A673 (cell line): Measurements from ENCODE around the gene EHD4. TPM values are rescaled to one million over a fixed set of nuclear protein-coding genes. Genes with fewer than 3 reads are reported as not detected.

Source experiments
- BruUV-seq: library from RNA; stranded (reverse); fragments of 400-500 nt; replicated peaks from 2 replicates; lab custom pipeline; 2021; lab: Mats Ljungman, UMichigan
- CTCF ChIA-PET: fragments of 300-600 bp; sonication (Branson Sonifier 250); formaldehyde crosslinking; loops from one replicate; lab custom pipeline; 2022; ENCODE audit warnings: antibody characterized with exemption; lab: Charles Lee
- POLR2A ChIA-PET: fragments of 300-600 bp; sonication (Branson Sonifier 250); formaldehyde crosslinking; loops from one replicate; lab custom pipeline; 2022; ENCODE audit warnings: antibody characterized with exemption; ENCODE audit not compliant: low non-redundant PET; lab: Charles Lee
- DNase-seq: peaks from one replicate; pipeline ENCODE4 v3.0.0-alpha.2; 2015; ENCODE audit warnings: low spot score
- H3K27ac ChIP-seq: fragments of 200-600 bp; sonication (generic); 2 replicates; pipeline ENCODE4 v1.5.1; 2016; ENCODE audit warnings: mixed run types, low read depth, mild to moderate bottlenecking, mixed read lengths, antibody characterized with exemption, low read length; ENCODE audit not compliant: poor library complexity, severe bottlenecking
- H3K27me3 ChIP-seq: fragments of 200-600 bp; sonication (generic); replicated peaks from 2 replicates; pipeline ENCODE4 v1.6.1; 2017; ENCODE audit warnings: mixed run types, low read depth, mild to moderate bottlenecking, mixed read lengths, antibody characterized with exemption, low read length; ENCODE audit not compliant: insufficient read depth, poor library complexity
- H3K36me3 ChIP-seq: fragments of 200-600 bp; sonication (generic); 2 replicates; pipeline ENCODE4 v1.6.1; 2016; ENCODE audit warnings: mixed run types, mild to moderate bottlenecking, mixed read lengths, antibody characterized with exemption, low read length; ENCODE audit not compliant: insufficient read depth, poor library complexity, severe bottlenecking
- H3K4me1 ChIP-seq: fragments of 200-600 bp; sonication (generic); 2 replicates; pipeline ENCODE4 v1.6.1; 2017; ENCODE audit warnings: mixed run types, mild to moderate bottlenecking, mixed read lengths, antibody characterized with exemption, low read length; ENCODE audit not compliant: insufficient read depth, poor library complexity, severe bottlenecking
- H3K4me3 ChIP-seq: fragments of 200-600 bp; sonication (generic); 2 replicates; pipeline ENCODE4 v1.5.1; 2016; ENCODE audit warnings: low read depth, mixed run types, mild to moderate bottlenecking, mixed read lengths, low read length; ENCODE audit not compliant: poor library complexity, severe bottlenecking
- H3K9me3 ChIP-seq: fragments of 200-600 bp; sonication (generic); 2 replicates; pipeline ENCODE4 v1.6.1; 2016; ENCODE audit warnings: mixed run types, low read depth, mild to moderate bottlenecking, mixed read lengths, antibody characterized with exemption, low read length; ENCODE audit not compliant: poor library complexity, severe bottlenecking
- CTCF ChIP-seq: fragments of 300-800, 200-600 bp; sonication (generic); conservative IDR thresholded peaks from 2 replicates; pipeline ENCODE4 v1.5.1; 2017; ENCODE audit warnings: low read depth, mild to moderate bottlenecking, antibody characterized with exemption, low read length, moderate library complexity, mixed read lengths
- EZH2 ChIP-seq: fragments of 200-600 bp; sonication (generic); IDR thresholded peaks from 2 replicates; pipeline ENCODE4 v1.6.1; 2017; ENCODE audit warnings: borderline replicate concordance, low read depth, mild to moderate bottlenecking, mixed read lengths, antibody characterized with exemption, low read length; ENCODE audit not compliant: poor library complexity, severe bottlenecking
- intact Hi-C: fragments of 100-400 bp; cut with micrococcal nuclease; formaldehyde crosslinking; loops from one replicate; pipeline ENCODE4 v1.10.0; 2022; ENCODE audit not compliant: unreplicated experiment
- total RNA-seq: library from RNA; stranded (reverse); gene quantifications from 2 replicates; pipeline ENCODE4 v1.2.3, GENCODE V29; 2021

The EHD4 gene
- total RNA-seq, 1 experiment from 2014 or later, result 29.4 TPM

GRCh38 chr15:41901431-41901830 is 70.9 kb downstream of the EHD4 start:
- intact Hi-C loops, result loop anchor here (5.0 to 10.0 kb wide), 2 partner anchors 347 to 434 kb away; partner anchors contain the start of gene TYRO3
- TF ChIP-seq EZH2 (no peak), CTCF (no peak)
- Histone ChIP-seq H3K27me3 (no peaks in the 10 kb centered on the region), H3K9me3 (no peaks in the 10 kb centered on the region), H3K27ac (no peak overlapping the region), H3K4me3 (no peak overlapping the region), H3K4me1 (no peaks in the 10 kb centered on the region), H3K36me3 (peaks cover 2% of the 10 kb centered on the region)
- no peak for DNase-seq
- no TSS peak for BruUV-seq
- CTCF ChIA-PET, result no interaction called here
- POLR2A ChIA-PET, result no interaction called here

DNA sequence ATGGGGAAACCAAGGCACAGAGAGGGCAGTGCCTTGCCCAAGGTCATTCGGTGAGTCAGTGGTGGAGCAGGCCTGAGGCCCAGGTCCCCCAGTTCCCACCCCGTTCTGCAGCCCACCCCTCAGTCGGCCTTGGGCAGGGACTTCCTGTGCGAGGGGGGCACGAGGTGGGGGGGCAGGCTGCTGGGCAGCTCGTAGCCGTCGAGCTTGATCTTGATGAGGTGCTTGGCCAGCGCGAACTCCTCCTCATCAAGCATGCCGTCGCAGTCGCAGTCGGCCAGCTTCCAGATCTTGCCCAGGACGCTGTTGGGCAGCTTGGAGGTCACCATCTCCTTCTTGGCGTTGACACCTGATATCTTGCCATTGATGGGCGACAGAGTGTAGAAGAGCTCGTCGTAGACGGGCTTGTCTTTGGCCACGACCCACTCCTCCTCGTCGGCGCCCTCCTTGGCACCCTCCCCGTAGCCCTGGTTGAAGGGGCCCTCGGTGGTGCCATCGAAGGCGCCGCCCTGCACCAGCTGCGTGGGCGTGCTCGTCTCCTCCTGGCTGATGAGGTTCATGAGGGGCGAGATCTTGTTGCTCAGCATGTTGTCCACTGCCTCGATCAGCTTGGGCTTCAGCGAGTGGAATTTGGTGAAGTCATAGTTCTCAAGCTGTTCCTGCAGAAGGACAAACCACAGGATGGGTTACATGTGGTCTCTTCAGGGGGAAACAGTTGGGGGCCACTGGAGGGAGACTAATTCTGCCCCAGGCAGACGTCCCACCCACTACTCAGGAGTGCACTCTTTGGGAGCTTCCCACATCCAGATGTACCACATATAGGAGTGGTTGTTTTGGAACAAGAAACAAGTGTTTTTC is 71.6 kb downstream of the EHD4 start:
- no peak for TF ChIP-seq EZH2
- TF ChIP-seq CTCF, result no peak
- Histone ChIP-seq H3K4me3 (no peak overlapping the region), H3K36me3 (no peaks in the 10 kb centered on the region), H3K9me3 (no peaks in the 10 kb centered on the region), H3K27me3 (no peaks in the 10 kb centered on the region), H3K4me1 (no peaks in the 10 kb centered on the region), H3K27ac (no peak overlapping the region)
- CTCF ChIA-PET, result interaction anchor here (0.6 kb wide), 1 partner anchor 205 kb away, joined by 3 read pairs; no protein-coding TSS in a partner anchor
- POLR2A ChIA-PET, result no interaction called here
- intact Hi-C loops, result loop anchor here (5.0 to 10.0 kb wide), 2 partner anchors 346 to 433 kb away; partner anchors contain the start of gene TYRO3
- no TSS peak for BruUV-seq
- DNase-seq, result no peak

DNA sequence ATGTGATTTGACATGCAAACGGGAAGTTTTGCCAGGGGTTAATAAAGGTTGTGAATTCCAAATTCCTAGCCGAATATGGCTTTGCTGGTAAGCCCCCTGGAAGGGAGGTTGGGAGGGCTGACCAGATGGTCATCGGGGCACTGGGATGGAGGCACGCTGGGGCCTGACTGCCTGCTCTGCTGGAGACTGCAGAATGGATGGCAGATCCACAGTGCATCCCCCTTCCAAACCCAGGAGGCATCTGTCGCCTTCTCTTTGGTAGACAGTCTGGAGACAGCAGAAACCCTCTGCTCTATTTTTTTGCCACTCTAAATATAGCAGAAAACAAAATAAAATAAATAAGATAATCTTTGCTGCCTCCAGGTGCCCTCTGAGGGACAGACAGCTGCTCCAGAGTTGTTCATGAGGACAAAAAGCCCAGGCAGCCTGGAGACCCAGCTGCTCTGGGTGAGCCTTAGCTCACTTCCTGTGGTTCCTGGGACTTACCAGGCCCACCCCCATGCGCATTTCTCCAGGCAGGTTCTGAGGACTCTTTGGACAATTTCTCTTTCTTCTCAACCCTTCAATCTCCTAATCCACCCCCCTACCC is 72.4 kb downstream of the EHD4 start:
- H3K4me3 ChIP-seq, result no peak overlapping the region
- H3K9me3 ChIP-seq, result no peaks in the 10 kb centered on the region
- TF ChIP-seq CTCF (no peak), EZH2 (no peak)
- ChIA-PET CTCF (no interaction called here), POLR2A (no interaction called here)
- TSS peak; percentile 48 for BruUV-seq
- no peaks in the 10 kb centered on the region for H3K36me3 ChIP-seq
- H3K27ac ChIP-seq, result no peak overlapping the region
- H3K27me3 ChIP-seq, result no peaks in the 10 kb centered on the region
- peaks cover 3% of the 10 kb centered on the region for H3K4me1 ChIP-seq
- intact Hi-C loops, result loop anchor here (5.0 to 10.0 kb wide), 2 partner anchors 345 to 433 kb away; partner anchors contain the start of gene TYRO3
- DNase-seq, result no peak
